Endothelial cell of umbilical vein (primary cell): ENCODE data around the gene CTBP2. TPM values are rescaled to one million over a fixed set of nuclear protein-coding genes. Genes with fewer than 3 reads are reported as not detected.

Source experiments
- BruUV-seq: library from RNA; stranded (reverse); fragments of 400-500 nt; replicated peaks from 2 replicates; lab custom pipeline; 2021; lab: Mats Ljungman, UMichigan
- CTCF ChIA-PET: fragments of 300-600, 350-600 bp; sonication (Branson Sonifier 250); formaldehyde crosslinking; loops from one replicate; lab custom pipeline; 2021; ENCODE audit warnings: antibody characterized with exemption, inconsistent platforms; lab: Charles Lee
- POLR2A ChIA-PET: fragments of 300-600, 350-600 bp; sonication (Branson Sonifier 250); formaldehyde crosslinking; loops from one replicate; lab custom pipeline; 2021; ENCODE audit warnings: antibody characterized with exemption, inconsistent platforms; lab: Charles Lee
- DNase-seq: peaks from one replicate; pipeline ENCODE4 v3.0.0-alpha.2; 2011; ENCODE audit warnings: low read depth, low spot score
- FAIRE-seq: peaks from 2 replicates; lab custom pipeline; 2011; peaks lifted over from hg19 to GRCh38; lab: Jason Lieb, UNC
- H2AFZ ChIP-seq: 2 replicates; pipeline ENCODE4 v1.6.0; 2012; ENCODE audit warnings: low read depth, low read length, control low read depth, inconsistent platforms
- H3K27ac ChIP-seq: 2 replicates; pipeline ENCODE4 v1.5.1; 2011; ENCODE audit warnings: low read depth, mild to moderate bottlenecking, control low read depth, low read length, moderate library complexity; ENCODE audit not compliant: insufficient read depth
- H3K27me3 ChIP-seq, 2 experiments: 2 replicates each; pipeline versions ENCODE4 v1.6.0 to v1.6.1; 2011; ENCODE audit warnings: low read length in 2 of 2, mixed read lengths in 1 of 2; ENCODE audit not compliant: control insufficient read depth in 2 of 2, insufficient read depth in 2 of 2
- H3K36me3 ChIP-seq, 2 experiments: 2 replicates in 1 of 2; 3 replicates in 1 of 2; pipeline ENCODE4 v1.5.1; 2011; ENCODE audit warnings: low read length in 2 of 2, mild to moderate bottlenecking in 1 of 2, moderate library complexity in 1 of 2; ENCODE audit not compliant: control insufficient read depth in 2 of 2, insufficient read depth in 2 of 2; ENCODE audit errors: extremely low read depth in 1 of 2
- H3K4me1 ChIP-seq: 3 replicates; pipeline ENCODE4 v1.5.1; 2011; ENCODE audit warnings: mild to moderate bottlenecking, low read length; ENCODE audit not compliant: control insufficient read depth, insufficient read depth; ENCODE audit errors: extremely low read depth
- H3K4me2 ChIP-seq: 2 replicates; pipeline ENCODE4 v1.6.1; 2011; ENCODE audit warnings: low read length, control low read depth, mixed read lengths; ENCODE audit not compliant: insufficient read depth
- H3K4me3 ChIP-seq, 3 experiments: fragments of 200-600 bp in 1 of 3; sonication (generic), shearing (Covaris generic) in 1 of 3; replicated peaks in 1 of 3; 2 replicates each; pipeline ENCODE4 v1.5.1; 2011 to 2016; ENCODE audit warnings: control low read depth in 3 of 3, low read length in 3 of 3, mild to moderate bottlenecking in 2 of 3, inconsistent platforms in 1 of 3, low read depth in 1 of 3, moderate library complexity in 1 of 3; ENCODE audit not compliant: insufficient read depth in 1 of 3
- H3K79me2 ChIP-seq: 2 replicates; pipeline ENCODE4 v1.6.0; 2012; ENCODE audit warnings: low read length, inconsistent platforms; ENCODE audit not compliant: control insufficient read depth, insufficient read depth
- H3K9ac ChIP-seq: replicated peaks from 2 replicates; pipeline ENCODE3; 2011; ENCODE audit warnings: low read length, control low read depth; ENCODE audit not compliant: insufficient read depth; ENCODE audit errors: extremely low read depth
- H3K9me1 ChIP-seq: replicated peaks from 3 replicates; pipeline ENCODE4 v1.6.0; 2011; ENCODE audit warnings: mild to moderate bottlenecking, low read length; ENCODE audit not compliant: control insufficient read depth, insufficient read depth; ENCODE audit errors: extremely low read depth
- H3K9me3 ChIP-seq: replicated peaks from 2 replicates; pipeline ENCODE4 v1.5.1; 2012; ENCODE audit warnings: low read length, inconsistent platforms; ENCODE audit not compliant: control insufficient read depth, insufficient read depth
- H4K20me1 ChIP-seq: replicated peaks from 2 replicates; pipeline ENCODE3; 2011; ENCODE audit warnings: mild to moderate bottlenecking, low read length; ENCODE audit not compliant: control insufficient read depth, insufficient read depth; ENCODE audit errors: extremely low read depth
- EZH2 ChIP-seq: IDR thresholded peaks from 2 replicates; pipeline ENCODE4 v1.6.1; 2012; ENCODE audit warnings: borderline replicate concordance, low read depth, mild to moderate bottlenecking, moderate library complexity, low read length, inconsistent platforms; ENCODE audit not compliant: severe bottlenecking
- FOS ChIP-seq: IDR thresholded peaks from 2 replicates; pipeline ENCODE4 v1.6.1; 2011; ENCODE audit warnings: mild to moderate bottlenecking, low read length, moderate library complexity, borderline replicate concordance; ENCODE audit not compliant: insufficient read depth
- GATA2 ChIP-seq: IDR thresholded peaks from 2 replicates; pipeline ENCODE4 v1.7.0; 2011; ENCODE audit warnings: low read depth, mild to moderate bottlenecking, moderate library complexity, mixed read lengths, low read length; ENCODE audit not compliant: insufficient read length, insufficient read depth
- JUN ChIP-seq: IDR thresholded peaks from 2 replicates; pipeline ENCODE4 v1.6.1; 2011; ENCODE audit warnings: borderline replicate concordance, low read depth; ENCODE audit not compliant: insufficient read length, insufficient read depth
- MAX ChIP-seq: IDR thresholded peaks from 2 replicates; pipeline ENCODE4 v1.6.1; 2011; ENCODE audit not compliant: insufficient read depth, insufficient read length
- MYC ChIP-seq: IDR thresholded peaks from one replicate; pipeline ENCODE4 v1.6.1; 2011; ENCODE audit warnings: mild to moderate bottlenecking, low read depth, low read length
- POLR2A ChIP-seq: IDR thresholded peaks from 2 replicates; pipeline ENCODE4 v1.6.1; 2012; ENCODE audit warnings: low read depth, mild to moderate bottlenecking, control low read depth, low read length
- POLR2AphosphoS5 ChIP-seq: IDR thresholded peaks from 2 replicates; pipeline ENCODE4 v1.6.1; 2012; ENCODE audit warnings: low read depth, mild to moderate bottlenecking, control low read depth, low read length, moderate library complexity; ENCODE audit not compliant: insufficient read depth
- dilution Hi-C: fragments of 300-500 bp; cut with MboI; formaldehyde crosslinking; loops from one replicate; pipeline ENCODE4 v1.15.0; 2019; ENCODE audit warnings: low sequenced_read_pairs; ENCODE audit not compliant: extremely low pct_ligation_motif_present
- intact Hi-C: fragments of 100-400 bp; cut with micrococcal nuclease; formaldehyde crosslinking; loops from one replicate; pipeline ENCODE4 v1.10.0; 2022
- polyA plus RNA-seq, 4 experiments: library from polyadenylated mRNA; depleted of rRNA in 3 of 4; stranded (reverse) in 3 of 4; unstranded in 1 of 4; fragments of >200 nt; gene quantifications; 2 replicates each; pipeline versions ENCODE4 v1.2.1 to v1.2.3, GENCODE V29; 2011 to 2012; ENCODE audit warnings: missing spikeins in 1 of 4
- total RNA-seq: library from RNA; stranded (reverse); gene quantifications from 2 replicates; pipeline ENCODE4 v1.2.3, GENCODE V29; 2021
- TF ChIP-seq, protein P1 (sequence below), 2 donors: IDR thresholded peaks; 1 replicate in 1 of 2; 2 replicates in 1 of 2; pipeline ENCODE4 v1.5.1; 2011; ENCODE audit warnings: low read length in 2 of 2, mild to moderate bottlenecking in 2 of 2, moderate library complexity in 2 of 2, control low read depth in 1 of 2, inconsistent platforms in 1 of 2, low read depth in 1 of 2; ENCODE audit not compliant: insufficient read depth in 1 of 2; ENCODE audit errors: extremely low read depth in 1 of 2

CTBP2 gene
- total and polyA plus RNA-seq, 2 donors (not counting 3 experiments of a cell fraction or from before 2014, with no cell fraction given): 118 to 128 TPM

- CTCF ChIA-PET: interaction anchor here (0.9 kb wide), 1 partner anchor 109 kb away, joined by 3 read pairs; no protein-coding TSS in a partner anchor
- FAIRE-seq (no peak), DNase-seq (no peak)
- POLR2A ChIA-PET: no interaction called here
- Histone ChIP-seq H3K9me1 (no peaks in the 10 kb centered on the region), H2AFZ (no peak overlapping the region), H3K36me3 (no peaks in the 10 kb centered on the region), H3K9ac (no peak overlapping the region), H3K4me1 (no peaks in the 10 kb centered on the region), H3K4me2 (no peak overlapping the region), H3K4me3 (no peak overlapping the region), H3K27ac (no peak overlapping the region), H3K79me2 (no peaks in the 10 kb centered on the region), H3K9me3 (no peaks in the 10 kb centered on the region), H4K20me1 (no peaks in the 10 kb centered on the region), H3K27me3 (peaks cover 7 to 8% of the 10 kb centered on the region in 2 experiments)
- BruUV-seq: no TSS peak
- TF ChIP-seq MAX: no peak
- no peak for TF ChIP-seq GATA2
- TF ChIP-seq, protein P1, sequence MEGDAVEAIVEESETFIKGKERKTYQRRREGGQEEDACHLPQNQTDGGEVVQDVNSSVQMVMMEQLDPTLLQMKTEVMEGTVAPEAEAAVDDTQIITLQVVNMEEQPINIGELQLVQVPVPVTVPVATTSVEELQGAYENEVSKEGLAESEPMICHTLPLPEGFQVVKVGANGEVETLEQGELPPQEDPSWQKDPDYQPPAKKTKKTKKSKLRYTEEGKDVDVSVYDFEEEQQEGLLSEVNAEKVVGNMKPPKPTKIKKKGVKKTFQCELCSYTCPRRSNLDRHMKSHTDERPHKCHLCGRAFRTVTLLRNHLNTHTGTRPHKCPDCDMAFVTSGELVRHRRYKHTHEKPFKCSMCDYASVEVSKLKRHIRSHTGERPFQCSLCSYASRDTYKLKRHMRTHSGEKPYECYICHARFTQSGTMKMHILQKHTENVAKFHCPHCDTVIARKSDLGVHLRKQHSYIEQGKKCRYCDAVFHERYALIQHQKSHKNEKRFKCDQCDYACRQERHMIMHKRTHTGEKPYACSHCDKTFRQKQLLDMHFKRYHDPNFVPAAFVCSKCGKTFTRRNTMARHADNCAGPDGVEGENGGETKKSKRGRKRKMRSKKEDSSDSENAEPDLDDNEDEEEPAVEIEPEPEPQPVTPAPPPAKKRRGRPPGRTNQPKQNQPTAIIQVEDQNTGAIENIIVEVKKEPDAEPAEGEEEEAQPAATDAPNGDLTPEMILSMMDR (IDR thresholded peaks at IDR 0.05; ENCODE audit: extremely low read depth in 1 of 2, insufficient read depth in 1 of 2, low read depth in 1 of 2, low read length in 2 of 2): no peak
- TF ChIP-seq JUN: no peak
- TF ChIP-seq POLR2AphosphoS5: no peak
- no peak for TF ChIP-seq MYC
- TF ChIP-seq POLR2A: no peak
- TF ChIP-seq EZH2: no peak
- TF ChIP-seq FOS: no peak
- intact Hi-C loops: no loop called here
- dilution Hi-C loops: no loop called here
Measured at GRCh38 chr10:125169915-125170314, 9.6 kb upstream of the CTBP2 start.
